ENCODE results near the gene NOC2L.

DNA sequence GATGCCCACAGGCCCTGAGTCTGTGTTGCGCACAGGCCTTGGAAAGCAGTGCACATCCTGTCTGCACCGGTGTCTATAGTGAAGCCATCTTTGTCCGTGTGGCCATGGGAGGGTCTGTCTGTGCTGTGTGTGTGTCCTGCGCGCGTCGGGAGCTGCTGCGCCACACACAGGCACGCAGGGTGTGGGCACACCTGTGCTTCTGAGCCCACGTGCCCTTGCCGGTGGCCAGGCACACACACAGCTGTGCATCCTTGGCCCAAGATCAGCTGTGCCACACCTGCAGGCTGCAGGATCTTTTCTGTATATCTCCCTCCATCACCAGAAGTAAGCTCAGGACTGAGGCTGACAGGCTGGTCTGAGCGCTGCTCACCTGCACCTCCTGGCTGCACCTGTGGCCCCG lies 38.5 kb downstream of the NOC2L start:
- TF ChIP-seq POLR2A (IDR thresholded peaks at IDR 0.05), result no peak
- TF ChIP-seq, protein P1, sequence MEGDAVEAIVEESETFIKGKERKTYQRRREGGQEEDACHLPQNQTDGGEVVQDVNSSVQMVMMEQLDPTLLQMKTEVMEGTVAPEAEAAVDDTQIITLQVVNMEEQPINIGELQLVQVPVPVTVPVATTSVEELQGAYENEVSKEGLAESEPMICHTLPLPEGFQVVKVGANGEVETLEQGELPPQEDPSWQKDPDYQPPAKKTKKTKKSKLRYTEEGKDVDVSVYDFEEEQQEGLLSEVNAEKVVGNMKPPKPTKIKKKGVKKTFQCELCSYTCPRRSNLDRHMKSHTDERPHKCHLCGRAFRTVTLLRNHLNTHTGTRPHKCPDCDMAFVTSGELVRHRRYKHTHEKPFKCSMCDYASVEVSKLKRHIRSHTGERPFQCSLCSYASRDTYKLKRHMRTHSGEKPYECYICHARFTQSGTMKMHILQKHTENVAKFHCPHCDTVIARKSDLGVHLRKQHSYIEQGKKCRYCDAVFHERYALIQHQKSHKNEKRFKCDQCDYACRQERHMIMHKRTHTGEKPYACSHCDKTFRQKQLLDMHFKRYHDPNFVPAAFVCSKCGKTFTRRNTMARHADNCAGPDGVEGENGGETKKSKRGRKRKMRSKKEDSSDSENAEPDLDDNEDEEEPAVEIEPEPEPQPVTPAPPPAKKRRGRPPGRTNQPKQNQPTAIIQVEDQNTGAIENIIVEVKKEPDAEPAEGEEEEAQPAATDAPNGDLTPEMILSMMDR (IDR thresholded peaks at IDR 0.05), result no peak
- TF ChIP-seq POLR2AphosphoS5 (IDR thresholded peaks at IDR 0.05), result no peak
- no peak for TF ChIP-seq EP300 (IDR thresholded peaks at IDR 0.05)
